ENCODE measurements around the gene RGS16.
A peak's percentile ranks its signal among the peaks of the same experiment; 100 is the strongest.

DNA sequence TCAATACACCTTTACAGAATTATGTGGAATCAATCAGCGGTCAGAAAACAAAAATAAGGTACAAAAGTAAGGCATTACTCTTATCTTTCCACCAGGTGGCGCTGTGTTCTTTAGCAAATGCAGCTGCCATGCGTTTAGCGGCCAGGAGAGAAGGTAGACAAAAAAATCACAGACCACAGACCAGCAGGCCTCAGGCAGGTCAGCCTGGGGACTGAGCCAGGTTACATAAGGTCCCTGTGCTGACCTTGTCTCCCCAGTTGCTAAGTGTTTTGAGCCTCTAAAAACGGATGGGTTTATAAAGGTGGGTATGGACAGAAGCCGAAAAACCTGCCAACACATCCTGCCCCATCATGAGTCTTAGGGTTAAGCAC lies 2.8 kb downstream of the RGS16 start:
- TF ChIP-seq, protein P1, sequence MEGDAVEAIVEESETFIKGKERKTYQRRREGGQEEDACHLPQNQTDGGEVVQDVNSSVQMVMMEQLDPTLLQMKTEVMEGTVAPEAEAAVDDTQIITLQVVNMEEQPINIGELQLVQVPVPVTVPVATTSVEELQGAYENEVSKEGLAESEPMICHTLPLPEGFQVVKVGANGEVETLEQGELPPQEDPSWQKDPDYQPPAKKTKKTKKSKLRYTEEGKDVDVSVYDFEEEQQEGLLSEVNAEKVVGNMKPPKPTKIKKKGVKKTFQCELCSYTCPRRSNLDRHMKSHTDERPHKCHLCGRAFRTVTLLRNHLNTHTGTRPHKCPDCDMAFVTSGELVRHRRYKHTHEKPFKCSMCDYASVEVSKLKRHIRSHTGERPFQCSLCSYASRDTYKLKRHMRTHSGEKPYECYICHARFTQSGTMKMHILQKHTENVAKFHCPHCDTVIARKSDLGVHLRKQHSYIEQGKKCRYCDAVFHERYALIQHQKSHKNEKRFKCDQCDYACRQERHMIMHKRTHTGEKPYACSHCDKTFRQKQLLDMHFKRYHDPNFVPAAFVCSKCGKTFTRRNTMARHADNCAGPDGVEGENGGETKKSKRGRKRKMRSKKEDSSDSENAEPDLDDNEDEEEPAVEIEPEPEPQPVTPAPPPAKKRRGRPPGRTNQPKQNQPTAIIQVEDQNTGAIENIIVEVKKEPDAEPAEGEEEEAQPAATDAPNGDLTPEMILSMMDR (IDR thresholded peaks at IDR 0.05; ENCODE audit: poor library complexity): peak; percentile 83
- no peak for TF ChIP-seq EZH2phosphoT487 (IDR thresholded peaks at IDR 0.05; ENCODE audit: low read depth, severe bottlenecking, unreplicated experiment)
